Body of pancreas (tissue), 4 donors: Measurements from ENCODE around the gene BOD1L1.

Experiments used
- POLR2A ChIP-seq, 3 donors: fragments of 450-650 bp; IDR thresholded peaks; one replicate each; pipeline ENCODE4 v1.6.1; 2016; ENCODE audit warnings: antibody characterized with exemption in 3 of 3, mild to moderate bottlenecking in 2 of 3
- TF ChIP-seq, protein P1 (sequence below), 7 experiments: fragments of 450-650 bp in 4 of 7; fragments of 200-600 bp in 3 of 7; sonication (generic) in 3 of 7; IDR thresholded peaks; one replicate each; pipeline ENCODE4 v1.5.1; 2016 to 2019; ENCODE audit warnings: antibody characterized with exemption in 7 of 7

DNA sequence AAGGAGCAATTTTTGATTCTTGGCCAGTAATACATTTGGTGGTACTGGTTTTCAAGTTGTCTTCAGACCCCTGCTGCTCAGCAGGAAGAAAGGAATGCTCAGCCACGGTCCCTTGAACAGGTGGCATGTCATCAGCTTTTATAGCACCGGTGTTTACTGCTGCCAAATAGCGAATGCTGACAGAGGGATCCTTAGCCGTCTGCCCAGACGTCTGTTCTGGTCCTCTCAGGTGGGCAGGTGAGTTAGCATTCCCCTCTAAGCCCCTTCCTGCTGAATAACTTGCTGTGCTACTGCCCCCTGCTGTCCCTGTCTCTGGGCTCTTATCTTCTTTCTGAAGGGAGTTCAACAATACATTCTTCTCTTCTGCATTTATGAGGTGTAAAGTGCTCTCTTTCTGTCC is 28.4 kb downstream of the BOD1L1 start:
- TF ChIP-seq POLR2A (IDR thresholded peaks at IDR 0.05), result no peak
- TF ChIP-seq, protein P1, sequence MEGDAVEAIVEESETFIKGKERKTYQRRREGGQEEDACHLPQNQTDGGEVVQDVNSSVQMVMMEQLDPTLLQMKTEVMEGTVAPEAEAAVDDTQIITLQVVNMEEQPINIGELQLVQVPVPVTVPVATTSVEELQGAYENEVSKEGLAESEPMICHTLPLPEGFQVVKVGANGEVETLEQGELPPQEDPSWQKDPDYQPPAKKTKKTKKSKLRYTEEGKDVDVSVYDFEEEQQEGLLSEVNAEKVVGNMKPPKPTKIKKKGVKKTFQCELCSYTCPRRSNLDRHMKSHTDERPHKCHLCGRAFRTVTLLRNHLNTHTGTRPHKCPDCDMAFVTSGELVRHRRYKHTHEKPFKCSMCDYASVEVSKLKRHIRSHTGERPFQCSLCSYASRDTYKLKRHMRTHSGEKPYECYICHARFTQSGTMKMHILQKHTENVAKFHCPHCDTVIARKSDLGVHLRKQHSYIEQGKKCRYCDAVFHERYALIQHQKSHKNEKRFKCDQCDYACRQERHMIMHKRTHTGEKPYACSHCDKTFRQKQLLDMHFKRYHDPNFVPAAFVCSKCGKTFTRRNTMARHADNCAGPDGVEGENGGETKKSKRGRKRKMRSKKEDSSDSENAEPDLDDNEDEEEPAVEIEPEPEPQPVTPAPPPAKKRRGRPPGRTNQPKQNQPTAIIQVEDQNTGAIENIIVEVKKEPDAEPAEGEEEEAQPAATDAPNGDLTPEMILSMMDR (IDR thresholded peaks at IDR 0.05), result peak in 1 of 7 experiments; percentile 9
